Stimulated activated CD4-positive, alpha-beta T cell treated with anti-CD3 and anti-CD28 coated beads, Interleukin-15, amount 100 ng/mL, for 1 hour (primary cell): ENCODE results near the gene ZNF799.
"Not testable (repeated sequence)": the region's sequence is repeated elsewhere in the genome, so short reads cannot be mapped to it uniquely, and the experiment has no call there.

Source experiments
- DNase-seq, 2 donors: peaks; one replicate each; pipeline ENCODE4 v3.0.0-alpha.2; 2020; ENCODE audit warnings: low read depth in 1 of 2, low spot score in 1 of 2

ZNF799 gene

DNA sequence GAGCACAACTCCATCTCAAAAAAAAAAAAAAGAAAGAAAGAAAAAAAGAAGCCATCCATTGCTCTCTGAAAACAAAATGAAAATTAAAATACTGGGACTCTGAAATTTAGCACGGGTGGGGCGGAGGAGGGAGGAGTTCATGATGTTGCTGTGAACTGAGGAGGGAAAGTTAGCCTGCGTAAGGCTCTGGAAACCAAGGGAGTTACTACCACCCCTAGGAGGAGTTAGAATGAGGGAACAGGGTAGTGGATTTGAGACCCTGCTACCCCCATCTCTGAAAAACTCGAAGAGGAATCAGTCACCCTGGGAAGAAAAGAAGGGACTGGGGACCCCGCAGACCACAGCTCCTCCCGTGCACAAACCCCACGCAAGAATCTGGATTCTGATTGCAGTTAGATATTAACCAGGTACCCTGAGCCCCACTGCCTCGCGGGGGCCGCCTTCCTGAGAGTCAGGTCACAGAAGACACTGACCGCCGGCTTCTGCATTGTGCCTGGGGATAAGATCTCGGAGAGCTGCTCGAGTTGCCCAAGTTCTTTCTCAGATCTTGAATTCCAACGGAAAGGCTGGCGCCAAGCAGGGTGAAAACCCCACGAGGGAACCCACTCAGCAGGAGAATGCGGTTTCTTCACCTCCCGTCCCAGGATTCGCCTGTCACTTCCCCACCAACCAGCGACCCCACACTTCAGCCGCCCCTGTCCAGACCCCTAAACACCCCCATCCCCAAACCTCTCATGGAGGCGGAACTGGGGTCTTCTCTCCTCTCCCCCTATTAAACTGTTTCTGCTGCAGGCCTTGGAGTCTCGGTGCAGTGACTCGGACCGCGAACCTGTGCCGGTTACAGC is 36.5 kb downstream of the ZNF799 start:
- no peak for DNase-seq

DNA sequence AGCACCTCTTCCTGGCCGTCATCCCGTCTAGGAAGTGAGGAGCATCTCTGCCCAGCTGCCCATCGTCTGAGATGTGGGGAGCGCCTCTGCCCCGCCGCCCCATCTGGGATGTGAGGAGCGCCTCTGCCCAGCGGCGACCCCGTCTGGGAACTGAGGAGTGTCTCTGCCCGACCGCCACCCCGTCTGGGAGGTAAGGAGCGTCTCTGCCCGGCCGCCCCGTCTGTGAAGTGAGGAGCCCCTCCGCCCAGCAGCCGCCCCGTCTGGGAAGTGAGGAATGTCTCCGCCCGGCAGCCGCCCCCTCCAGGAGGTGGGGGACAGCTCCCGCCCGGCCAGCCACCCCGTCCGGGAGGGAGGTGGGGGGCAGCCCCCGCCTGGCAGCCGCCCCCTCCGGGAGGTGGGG is 38.8 kb downstream of the ZNF799 start:
- DNase-seq, result not testable (repeated sequence)

DNA sequence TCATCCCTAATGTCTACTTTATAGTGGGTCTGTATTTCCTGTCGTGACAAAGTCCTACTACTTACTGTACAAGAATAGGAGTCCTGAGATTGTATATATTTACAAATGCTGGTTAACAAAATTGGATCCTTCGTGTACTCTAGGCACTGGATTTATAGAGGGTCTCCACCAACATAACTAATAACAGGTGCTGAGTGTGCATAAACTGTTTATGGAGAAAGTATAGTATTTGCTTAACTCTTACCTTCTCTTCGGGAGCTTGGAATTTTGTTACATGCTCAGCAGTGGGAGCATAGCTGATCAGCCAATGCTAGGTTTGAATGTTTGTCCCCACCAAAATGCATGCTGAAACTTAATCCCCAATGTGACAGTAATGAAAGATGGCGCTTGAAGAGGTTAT is 47.7 kb downstream of the ZNF799 start:
- no peak for DNase-seq

DNA sequence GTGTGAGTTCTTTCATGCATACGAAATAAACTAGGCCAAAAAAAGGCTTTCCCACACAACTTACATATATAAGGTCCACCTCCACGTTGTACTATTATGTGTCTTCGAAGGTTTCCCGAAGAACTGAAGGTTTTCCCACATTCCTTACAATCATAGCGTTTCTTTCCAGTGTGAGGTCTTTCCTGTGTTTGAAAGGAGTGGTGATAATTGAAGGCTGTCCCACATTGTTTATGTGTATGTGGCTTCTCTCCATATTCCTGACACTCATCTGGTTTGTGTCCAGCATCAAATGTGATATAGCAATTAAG is 50.2 kb downstream of the ZNF799 start:
- no peak for DNase-seq

DNA sequence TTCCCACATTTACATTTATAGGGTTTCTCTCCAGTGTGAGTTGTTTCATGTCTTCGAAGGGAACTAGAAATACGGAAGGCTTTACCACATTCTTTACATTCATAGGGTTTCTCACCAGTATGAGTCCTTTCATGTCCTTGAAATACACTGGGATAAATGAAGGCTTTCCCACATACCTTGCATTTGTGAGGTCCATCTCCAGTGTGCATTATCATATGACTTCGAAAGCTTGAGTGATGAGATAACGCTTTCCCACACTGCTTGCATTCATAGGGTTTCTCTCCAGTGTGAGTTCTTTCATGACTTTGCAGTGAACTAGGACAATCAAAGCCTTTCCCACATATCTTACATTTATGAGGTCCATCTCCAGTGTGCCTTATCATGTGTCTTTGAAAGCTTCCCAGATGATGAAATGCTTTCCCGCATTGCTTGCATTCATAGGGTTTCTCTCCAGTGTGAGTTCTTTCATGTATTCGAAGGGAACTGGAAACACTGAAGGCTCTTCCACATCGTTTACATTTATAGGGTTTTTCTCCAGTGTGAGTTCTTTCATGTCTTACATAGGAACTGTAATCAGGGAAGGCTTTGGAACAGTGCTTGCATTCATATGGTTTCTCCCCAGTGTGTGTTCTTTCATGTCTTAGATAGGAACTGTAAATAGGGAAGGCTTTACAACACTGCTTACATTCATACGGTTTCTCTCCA is 50.7 kb downstream of the ZNF799 start:
- no peak for DNase-seq

DNA sequence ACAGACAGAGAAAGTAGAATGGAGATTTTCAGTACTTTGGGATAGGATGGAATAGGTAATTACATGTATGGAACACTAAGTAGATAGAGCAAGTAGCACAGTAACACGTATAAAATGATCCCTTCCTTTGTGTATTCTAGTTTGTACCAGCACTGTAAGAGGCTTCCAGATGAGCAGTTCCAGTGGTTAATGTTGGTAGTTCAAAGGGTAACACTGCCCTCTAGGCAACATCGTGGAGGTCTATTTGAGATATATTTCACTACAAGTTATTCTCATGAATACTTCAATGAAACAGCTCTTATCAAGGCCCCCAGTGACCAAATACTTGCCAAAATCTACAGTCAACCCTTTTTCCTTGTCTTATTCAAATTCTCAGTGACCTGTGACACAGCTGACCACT is 54.2 kb downstream of the ZNF799 start:
- DNase-seq, result no peak

DNA sequence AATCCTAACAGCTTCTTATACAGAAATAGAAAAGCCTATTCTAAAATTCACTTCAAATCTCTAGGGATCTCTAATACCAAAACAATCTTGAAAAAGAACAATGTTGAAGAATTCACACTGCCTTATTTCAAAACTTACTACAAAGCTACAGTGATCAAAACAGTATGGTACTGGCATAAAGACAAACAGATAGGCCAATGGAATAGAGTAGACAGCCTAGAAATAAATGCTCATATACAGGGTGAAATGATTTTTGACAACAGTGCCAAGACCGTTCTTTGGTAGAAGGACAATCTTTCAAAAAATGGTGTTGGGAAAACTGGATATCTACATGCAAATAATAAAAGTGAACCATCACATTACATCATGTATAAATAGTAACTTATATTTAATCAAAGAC is 55.9 kb downstream of the ZNF799 start:
- no peak for DNase-seq
